Activated CD4-positive, alpha-beta T cell treated with anti-CD3 and anti-CD28 coated beads, Interleukin-2, Interleukin-6, amounts not matched to agents 100 ng/mL and 50 ng/mL, durations not matched to agents 16 hours and 8 hours (primary cell): ENCODE results near the gene DMRT1.

Source experiments
- DNase-seq: peaks from one replicate; pipeline ENCODE4 v3.0.0-alpha.2; 2020

DMRT1 gene

DNA sequence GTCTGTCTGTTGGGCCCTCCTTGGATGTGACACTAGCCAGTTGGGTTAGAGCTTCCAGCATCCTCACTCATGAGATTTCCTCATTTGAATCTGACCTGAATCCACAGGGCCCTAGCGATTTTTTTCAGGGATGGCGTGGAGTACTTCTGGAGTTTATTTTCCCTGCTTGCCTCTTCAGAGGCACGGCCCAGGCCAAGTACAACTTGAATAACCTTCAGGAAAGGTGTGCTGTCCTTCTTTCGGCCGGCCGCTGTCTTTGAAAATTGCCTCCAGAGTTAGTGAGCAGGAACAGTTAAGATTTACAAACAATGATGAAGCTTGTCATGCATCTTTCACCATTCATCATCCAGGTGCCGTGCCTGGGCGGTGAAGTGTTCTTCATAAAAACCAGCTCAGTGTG lies 85.5 kb downstream of the DMRT1 start:
- no peak for DNase-seq

DNA sequence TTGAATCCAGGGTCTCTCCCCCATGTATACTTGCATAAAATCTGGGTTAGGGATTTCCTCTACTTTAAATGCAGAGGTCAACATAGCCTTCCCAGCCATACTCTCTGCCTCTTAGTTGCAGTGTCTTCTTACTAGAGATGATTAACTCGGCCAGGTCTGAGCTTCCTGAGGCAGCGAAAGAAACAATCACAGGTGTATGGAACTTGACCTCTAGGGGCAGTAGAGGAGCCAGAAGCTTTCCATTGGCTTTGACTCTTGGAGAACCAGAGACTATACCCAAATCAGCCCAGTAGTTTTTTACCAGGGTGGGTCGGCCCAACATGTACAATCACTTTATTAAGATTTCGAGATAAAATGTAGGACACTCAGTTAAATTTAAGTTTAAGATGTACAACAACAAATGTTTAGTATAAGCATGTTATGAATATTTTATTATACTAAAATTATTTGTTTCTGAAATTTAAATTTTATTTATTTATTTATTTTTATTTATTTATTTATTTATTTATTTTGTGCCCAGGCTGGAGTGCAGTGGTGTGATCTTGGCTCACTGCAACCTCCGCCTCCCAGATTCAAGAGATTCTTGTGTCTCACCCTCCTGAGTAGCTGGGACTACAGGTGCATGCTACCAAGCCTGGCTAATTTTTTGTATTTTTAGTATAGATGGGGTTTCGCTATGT lies 87.0 kb downstream of the DMRT1 start:
- DNase-seq = peak; percentile 28

GRCh38 chr9:929719-930118 lies 88.2 kb downstream of the DMRT1 start:
- no peak for DNase-seq

- no peak for DNase-seq
Observed at GRCh38 chr9:933356-933755, 91.9 kb downstream of the DMRT1 start.

DNA sequence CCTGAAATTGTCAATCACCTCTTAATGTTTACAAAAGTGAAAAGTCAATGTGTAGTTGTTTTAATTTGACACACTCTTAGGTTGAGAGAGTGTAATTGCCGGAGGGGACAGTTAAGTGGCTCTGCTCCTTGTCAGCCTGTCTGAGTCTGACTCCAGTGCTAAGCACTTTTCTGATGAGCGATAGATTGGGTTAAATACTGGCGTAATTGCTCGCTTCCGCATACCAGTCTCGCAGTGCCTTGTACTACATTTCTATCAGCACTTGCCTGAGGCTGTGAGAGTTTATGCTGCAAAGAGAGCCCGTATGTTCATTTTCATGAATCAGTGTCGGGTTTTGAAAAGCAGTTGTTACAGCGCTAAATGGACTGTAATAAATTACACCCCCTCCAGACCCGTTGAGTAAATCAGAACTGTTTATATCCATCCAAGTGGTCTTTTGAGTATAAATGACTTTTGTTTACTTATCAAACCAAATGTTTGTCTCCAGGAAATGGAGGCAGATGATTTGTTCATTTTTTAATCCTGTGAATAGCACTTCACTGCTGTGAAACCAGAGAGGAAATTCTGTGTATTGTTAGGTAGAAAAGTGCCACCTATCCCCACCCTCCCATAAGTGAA lies 94.0 kb downstream of the DMRT1 start:
- no peak for DNase-seq

DNA sequence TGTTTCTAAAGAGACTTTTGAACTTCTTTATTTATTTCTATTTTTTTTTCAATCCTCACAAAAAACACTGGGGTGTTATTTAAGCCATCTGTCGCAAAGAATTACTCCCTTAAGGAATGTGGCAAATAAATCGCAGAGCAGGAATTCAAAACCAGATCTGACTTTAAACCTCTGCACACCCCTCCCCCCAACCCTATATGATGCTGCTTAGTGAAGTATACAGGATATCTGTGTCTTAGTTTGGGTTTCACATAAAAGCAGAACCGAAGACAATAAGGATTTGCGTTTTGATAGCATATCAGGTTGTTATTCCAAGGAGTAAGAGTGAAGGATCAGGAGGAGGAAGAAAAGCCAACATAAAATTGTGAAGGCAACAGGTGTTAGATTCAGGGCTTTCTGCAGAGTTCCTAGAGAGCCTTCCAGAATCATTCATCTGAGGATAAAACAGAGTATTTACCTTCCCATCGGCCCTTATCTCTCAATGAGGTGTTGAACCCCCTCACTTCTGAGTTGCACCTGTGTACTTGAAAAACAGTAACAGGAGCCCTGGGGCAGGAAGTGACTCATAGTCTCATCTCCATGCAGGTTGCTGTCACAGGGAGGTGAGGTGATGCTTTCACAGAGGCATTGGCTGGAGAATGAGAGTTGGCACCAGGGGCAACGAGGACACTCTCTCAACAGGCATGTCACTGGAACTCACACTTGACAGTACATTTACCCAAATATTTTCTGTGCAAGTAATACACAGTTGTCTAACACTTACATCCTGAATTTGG lies 101.5 kb downstream of the DMRT1 start:
- DNase-seq = no peak

GRCh38 chr9:947985-948384 lies 106.5 kb downstream of the DMRT1 start:
- DNase-seq = no peak

GRCh38 chr9:948497-948896 lies 107.0 kb downstream of the DMRT1 start:
- no peak for DNase-seq

GRCh38 chr9:950139-950538 lies 108.6 kb downstream of the DMRT1 start:
- no peak for DNase-seq

GRCh38 chr9:952546-952945 lies 111.0 kb downstream of the DMRT1 start:
- DNase-seq = no peak

- no peak for DNase-seq
Observed at GRCh38 chr9:959105-959504, 117.6 kb downstream of the DMRT1 start.

- no peak for DNase-seq
Observed at GRCh38 chr9:959914-960313, 118.4 kb downstream of the DMRT1 start.

- no peak for DNase-seq
Observed at GRCh38 chr9:962023-962422, 120.5 kb downstream of the DMRT1 start.

DNA sequence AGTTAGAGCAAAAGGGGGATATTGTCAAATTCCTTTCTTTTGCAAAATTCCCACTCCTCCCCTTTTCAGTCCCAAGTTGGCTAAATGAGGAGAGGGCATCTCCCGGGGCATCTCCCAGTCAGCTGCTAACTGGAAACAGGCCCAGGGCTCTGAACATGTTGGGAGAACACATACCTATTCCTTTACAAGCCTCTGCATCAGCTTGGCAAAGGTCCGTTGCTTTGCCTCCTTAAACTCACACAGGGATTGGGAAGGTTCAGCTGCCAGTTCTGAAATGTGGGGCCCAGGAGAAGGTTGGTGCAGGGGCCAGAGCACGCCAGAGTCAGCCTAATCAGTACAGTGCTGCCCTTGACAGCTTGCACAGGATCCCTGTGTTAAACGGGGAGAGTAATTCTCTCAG lies 124.0 kb downstream of the DMRT1 start:
- DNase-seq = no peak

DNA sequence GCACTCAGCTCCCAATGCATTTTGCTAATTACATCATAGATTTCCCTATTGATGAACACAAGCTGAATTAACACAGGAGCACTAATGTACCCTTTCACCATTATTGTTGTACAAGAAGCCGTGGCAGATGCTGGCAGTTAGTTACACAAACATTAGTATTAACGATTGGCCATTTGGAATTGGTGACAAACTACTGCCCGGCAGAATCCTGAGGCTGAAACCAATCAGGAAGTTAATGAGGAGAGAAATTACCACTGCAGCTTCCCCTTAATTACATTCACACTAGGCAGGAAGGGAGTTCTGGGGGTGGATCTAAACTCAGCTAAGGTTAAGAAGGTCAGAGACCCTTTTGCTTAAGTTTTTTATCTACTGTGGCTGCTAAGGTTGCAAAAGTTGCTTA lies 125.4 kb downstream of the DMRT1 start:
- no peak for DNase-seq

DNA sequence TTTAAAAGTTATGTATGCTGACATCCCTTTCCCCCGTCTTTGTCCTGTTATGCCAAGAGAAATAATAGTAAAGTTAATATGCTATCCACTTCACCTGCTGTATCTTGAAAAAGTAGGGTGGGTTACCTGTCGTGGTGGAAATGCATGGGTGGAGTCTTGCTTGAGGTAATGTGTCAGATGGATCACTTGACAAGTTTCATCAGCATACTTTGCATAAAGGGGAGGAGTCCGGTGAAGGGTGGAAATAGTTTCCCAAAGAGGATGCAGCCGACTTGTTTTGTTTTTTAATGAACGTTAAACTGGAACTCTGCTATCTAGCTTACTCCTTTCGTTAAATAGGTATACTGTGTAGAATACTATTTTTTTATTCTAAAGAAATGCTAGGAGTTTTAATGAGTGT lies 125.9 kb downstream of the DMRT1 start:
- DNase-seq = no peak

- DNase-seq = no peak
Observed at GRCh38 chr9:967903-968641, 126.6 kb downstream of the DMRT1 start.

GRCh38 chr9:969310-970150 lies 128.0 kb downstream of the DMRT1 start:
- no peak for DNase-seq

- no peak for DNase-seq
Observed at GRCh38 chr9:970151-970996, 128.9 kb downstream of the DMRT1 start.

GRCh38 chr9:971901-972500 lies 130.5 kb downstream of the DMRT1 start:
- peak; percentile 26 for DNase-seq
